K562 (cell line): Measurements from ENCODE around the gene SNX20. TPM values are rescaled to one million over a fixed set of nuclear protein-coding genes. Genes with fewer than 3 reads are reported as not detected.

ENCODE experiments used
- CBFA2T2 ChIP-seq: fragments of 450-650 bp; conservative IDR thresholded peaks from 2 replicates; pipeline ENCODE4 v1.6.1; 2017; ENCODE audit warnings: mild to moderate bottlenecking
- IFI16 ChIP-seq: fragments of 250-450 bp; sonication (Bioruptor Pico); IDR thresholded peaks from 2 replicates; pipeline ENCODE4 v2.1.2; 2022; ENCODE audit warnings: mild to moderate bottlenecking, inconsistent platforms
- IRF2 ChIP-seq: sonication (generic); formaldehyde crosslinking; IDR thresholded peaks from 2 replicates; pipeline ENCODE4 v1.8.1; 2022; ENCODE audit warnings: mild to moderate bottlenecking, missing genetic modification reagents
- RBM14 ChIP-seq: fragments of 200-400 bp; formaldehyde crosslinking; IDR thresholded peaks from 2 replicates; pipeline ENCODE4 v1.6.1; 2018; ENCODE audit warnings: low read depth, mild to moderate bottlenecking, low read length, moderate library complexity, borderline replicate concordance; ENCODE audit not compliant: insufficient read depth
- TAF7 ChIP-seq: fragments of 450-650 bp; IDR thresholded peaks from 2 replicates; pipeline ENCODE4 v1.6.1; 2016; ENCODE audit warnings: missing genetic modification characterization, missing compliant biosample characterization
- USF2 ChIP-seq: sonication (generic); formaldehyde crosslinking; IDR thresholded peaks from 2 replicates; pipeline ENCODE4 v1.5.0; 2020; ENCODE audit warnings: missing genetic modification reagents
- ZNF449 ChIP-seq: fragments of 250-450 bp; sonication (Bioruptor Pico); IDR thresholded peaks from 2 replicates; pipeline ENCODE4 v1.8.0; 2022; ENCODE audit warnings: moderate library complexity, mild to moderate bottlenecking, inconsistent platforms
- polyA plus RNA-seq, 8 experiments: library from polyadenylated mRNA; depleted of rRNA in 4 of 8; stranded (reverse) in 5 of 8; unstranded in 3 of 8; fragments of >200 nt; fragmentation: Nextera tagmentation in 2 of 8; fragmentation: Illumina TruSeq in 1 of 8; extraction: Ambion mirVana in 2 of 8; extraction: Trizol in 1 of 8; gene quantifications; 2 replicates each; pipeline versions ENCODE4 v1.2.1 to v1.2.3, GENCODE V29; 2011 to 2014; ENCODE audit warnings: inconsistent platforms in 1 of 8, missing spikeins in 1 of 8
- total RNA-seq, 7 experiments: library from RNA; depleted of rRNA in 6 of 7; stranded (reverse); fragments of >200 nt in 6 of 7; fragmentation: Illumina TruSeq in 2 of 7; extraction: Trizol in 2 of 7; gene quantifications; 2 replicates each; pipeline versions ENCODE4 v1.2.1 to v1.2.3, GENCODE V29; 2011 to 2021; ENCODE audit warnings: low replicate concordance in 1 of 7
- TF ChIP-seq, protein P1 (sequence below), 2 experiments: fragments of 450-650 bp in 1 of 2; sonication (generic) in 1 of 2; formaldehyde crosslinking in 1 of 2; IDR thresholded peaks; 2 replicates each; pipeline versions ENCODE4 v1.7.1 to v1.9.0; 2016 to 2022; ENCODE audit warnings: inconsistent platforms in 1 of 2, mild to moderate bottlenecking in 1 of 2, missing genetic modification reagents in 1 of 2
- TF ChIP-seq, protein P2 (sequence below), 3 experiments: fragments of 200-800 bp in 1 of 3; fragments of 250-450 bp in 1 of 3; fragments of 450-650 bp in 1 of 3; sonication (Bioruptor Pico) in 1 of 3; sonication (Bioruptor generic) in 1 of 3; formaldehyde crosslinking in 1 of 3; IDR thresholded peaks; 2 replicates each; pipeline versions ENCODE4 v1.6.1 to v1.8.0; 2016 to 2022; ENCODE audit warnings: mild to moderate bottlenecking in 2 of 3, missing genetic modification characterization in 2 of 3, missing compliant biosample characterization in 1 of 3, moderate library complexity in 1 of 3

SNX20 gene
- total and polyA plus RNA-seq, 9 of the 15 experiments (the other 6 are each of a cell fraction or from before 2014, with no cell fraction given): 0.04 to 0.07 TPM; not detected in 7

DNA sequence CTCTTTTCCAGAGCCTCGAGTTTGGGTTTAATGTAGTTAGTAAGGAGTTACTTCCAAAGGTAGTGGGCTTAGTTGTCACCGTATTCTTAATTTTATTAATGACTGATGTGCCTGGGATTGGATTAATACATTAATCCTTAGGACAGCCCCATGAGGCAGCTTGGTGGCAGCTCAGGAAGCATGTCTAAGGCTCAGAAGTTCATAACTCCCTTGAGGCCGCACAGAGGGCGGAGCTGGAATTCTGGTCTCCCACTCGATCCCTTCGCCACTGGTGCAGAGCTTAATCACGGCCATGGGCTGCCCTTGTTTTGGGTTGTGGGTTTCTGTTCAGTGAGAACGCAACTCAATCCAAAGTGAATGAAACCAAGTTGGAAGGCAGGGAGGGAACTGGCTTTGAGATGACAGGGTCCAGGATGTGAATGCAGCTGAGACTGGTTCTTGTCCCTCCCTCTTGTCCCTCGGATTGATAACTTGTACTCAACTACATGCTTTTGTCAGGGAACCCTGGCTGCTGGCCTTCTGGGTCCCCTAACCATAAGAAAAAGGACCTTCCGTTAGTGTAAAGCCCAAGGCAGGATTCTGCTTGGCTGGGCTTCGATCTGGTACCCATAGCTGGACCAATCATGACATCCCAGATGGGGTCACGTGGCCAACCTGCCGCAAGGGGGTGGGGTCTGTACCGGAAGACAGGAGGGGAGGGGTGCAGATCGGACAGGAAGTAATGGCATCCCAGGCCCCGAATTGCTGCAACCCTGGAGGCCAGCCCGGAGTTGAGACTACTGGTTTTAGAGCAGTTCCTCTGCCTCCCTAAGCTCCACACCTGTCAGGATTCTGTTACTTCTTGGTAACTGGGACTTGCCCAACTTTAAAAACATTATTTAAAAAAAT, 45.4 kb downstream of the SNX20 start (continued):
- TF ChIP-seq TAF7 (tag) (no peak), ZNF449 (peak; percentile 95; the same call in 1 of the 2 replicates), IFI16 (CRISPR knock-in tag) (no peak), USF2 (CRISPR knock-in tag) (peak; percentile 90), CBFA2T2 (peak; percentile 31; the same call in 1 of the 2 replicates), IRF2 (CRISPR knock-in tag) (no peak), RBM14 (no peak)
- TF ChIP-seq, protein P1, sequence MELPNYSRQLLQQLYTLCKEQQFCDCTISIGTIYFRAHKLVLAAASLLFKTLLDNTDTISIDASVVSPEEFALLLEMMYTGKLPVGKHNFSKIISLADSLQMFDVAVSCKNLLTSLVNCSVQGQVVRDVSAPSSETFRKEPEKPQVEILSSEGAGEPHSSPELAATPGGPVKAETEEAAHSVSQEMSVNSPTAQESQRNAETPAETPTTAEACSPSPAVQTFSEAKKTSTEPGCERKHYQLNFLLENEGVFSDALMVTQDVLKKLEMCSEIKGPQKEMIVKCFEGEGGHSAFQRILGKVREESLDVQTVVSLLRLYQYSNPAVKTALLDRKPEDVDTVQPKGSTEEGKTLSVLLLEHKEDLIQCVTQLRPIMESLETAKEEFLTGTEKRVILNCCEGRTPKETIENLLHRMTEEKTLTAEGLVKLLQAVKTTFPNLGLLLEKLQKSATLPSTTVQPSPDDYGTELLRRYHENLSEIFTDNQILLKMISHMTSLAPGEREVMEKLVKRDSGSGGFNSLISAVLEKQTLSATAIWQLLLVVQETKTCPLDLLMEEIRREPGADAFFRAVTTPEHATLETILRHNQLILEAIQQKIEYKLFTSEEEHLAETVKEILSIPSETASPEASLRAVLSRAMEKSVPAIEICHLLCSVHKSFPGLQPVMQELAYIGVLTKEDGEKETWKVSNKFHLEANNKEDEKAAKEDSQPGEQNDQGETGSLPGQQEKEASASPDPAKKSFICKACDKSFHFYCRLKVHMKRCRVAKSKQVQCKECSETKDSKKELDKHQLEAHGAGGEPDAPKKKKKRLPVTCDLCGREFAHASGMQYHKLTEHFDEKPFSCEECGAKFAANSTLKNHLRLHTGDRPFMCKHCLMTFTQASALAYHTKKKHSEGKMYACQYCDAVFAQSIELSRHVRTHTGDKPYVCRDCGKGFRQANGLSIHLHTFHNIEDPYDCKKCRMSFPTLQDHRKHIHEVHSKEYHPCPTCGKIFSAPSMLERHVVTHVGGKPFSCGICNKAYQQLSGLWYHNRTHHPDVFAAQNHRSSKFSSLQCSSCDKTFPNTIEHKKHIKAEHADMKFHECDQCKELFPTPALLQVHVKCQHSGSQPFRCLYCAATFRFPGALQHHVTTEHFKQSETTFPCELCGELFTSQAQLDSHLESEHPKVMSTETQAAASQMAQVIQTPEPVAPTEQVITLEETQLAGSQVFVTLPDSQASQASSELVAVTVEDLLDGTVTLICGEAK (IDR thresholded peaks at IDR 0.05): peak; percentile 84
- TF ChIP-seq, protein P1 (CRISPR knock-in tag; IDR thresholded peaks at IDR 0.05): no peak
- TF ChIP-seq, protein P2, sequence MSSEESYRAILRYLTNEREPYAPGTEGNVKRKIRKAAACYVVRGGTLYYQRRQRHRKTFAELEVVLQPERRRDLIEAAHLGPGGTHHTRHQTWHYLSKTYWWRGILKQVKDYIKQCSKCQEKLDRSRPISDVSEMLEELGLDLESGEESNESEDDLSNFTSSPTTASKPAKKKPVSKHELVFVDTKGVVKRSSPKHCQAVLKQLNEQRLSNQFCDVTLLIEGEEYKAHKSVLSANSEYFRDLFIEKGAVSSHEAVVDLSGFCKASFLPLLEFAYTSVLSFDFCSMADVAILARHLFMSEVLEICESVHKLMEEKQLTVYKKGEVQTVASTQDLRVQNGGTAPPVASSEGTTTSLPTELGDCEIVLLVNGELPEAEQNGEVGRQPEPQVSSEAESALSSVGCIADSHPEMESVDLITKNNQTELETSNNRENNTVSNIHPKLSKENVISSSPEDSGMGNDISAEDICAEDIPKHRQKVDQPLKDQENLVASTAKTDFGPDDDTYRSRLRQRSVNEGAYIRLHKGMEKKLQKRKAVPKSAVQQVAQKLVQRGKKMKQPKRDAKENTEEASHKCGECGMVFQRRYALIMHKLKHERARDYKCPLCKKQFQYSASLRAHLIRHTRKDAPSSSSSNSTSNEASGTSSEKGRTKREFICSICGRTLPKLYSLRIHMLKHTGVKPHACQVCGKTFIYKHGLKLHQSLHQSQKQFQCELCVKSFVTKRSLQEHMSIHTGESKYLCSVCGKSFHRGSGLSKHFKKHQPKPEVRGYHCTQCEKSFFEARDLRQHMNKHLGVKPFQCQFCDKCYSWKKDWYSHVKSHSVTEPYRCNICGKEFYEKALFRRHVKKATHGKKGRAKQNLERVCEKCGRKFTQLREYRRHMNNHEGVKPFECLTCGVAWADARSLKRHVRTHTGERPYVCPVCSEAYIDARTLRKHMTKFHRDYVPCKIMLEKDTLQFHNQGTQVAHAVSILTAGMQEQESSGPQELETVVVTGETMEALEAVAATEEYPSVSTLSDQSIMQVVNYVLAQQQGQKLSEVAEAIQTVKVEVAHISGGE (CRISPR knock-in tag; IDR thresholded peaks at IDR 0.05): peak in 2 of 3 experiments; percentile 55 to 70; a peak in 3 of 6 replicates
